Activated CD4-positive, alpha-beta memory T cell treated with anti-CD3 and anti-CD28 coated beads, Interleukin-2, amount 10 ng/mL, durations not matched to agents 7 days and 5 days (primary cell): ENCODE results near the gene TMEM80. TPM values are rescaled to one million over a fixed set of nuclear protein-coding genes. Genes with fewer than 3 reads are reported as not detected.
"Not testable (repeated sequence)": the region's sequence is repeated elsewhere in the genome, so short reads cannot be mapped to it uniquely, and the experiment has no call there.

Experiments
- CTCF ChIA-PET: fragments of 350-600 bp; sonication (Branson Sonifier 250); formaldehyde crosslinking; loops from one replicate; lab custom pipeline; 2021; ENCODE audit warnings: antibody characterized with exemption, inconsistent platforms; lab: Charles Lee
- POLR2A ChIA-PET: fragments of 350-600 bp; sonication (Branson Sonifier 250); formaldehyde crosslinking; loops from one replicate; lab custom pipeline; 2021; ENCODE audit warnings: antibody characterized with exemption; lab: Charles Lee
- DNase-seq: peaks from one replicate; pipeline ENCODE4 v3.0.0-alpha.2; 2020
- H3K27ac Mint-ChIP-seq: one replicate; pipeline ENCODE4 v1.8.0; 2021; ENCODE audit warnings: mild to moderate bottlenecking, mixed read lengths
- H3K27me3 Mint-ChIP-seq: one replicate; pipeline ENCODE4 v1.8.0; 2021; ENCODE audit warnings: mixed read lengths
- H3K36me3 Mint-ChIP-seq: one replicate; pipeline ENCODE4 v1.8.0; 2021; ENCODE audit warnings: low read depth, mixed read lengths
- H3K4me1 Mint-ChIP-seq: one replicate; pipeline ENCODE4 v1.8.0; 2021; ENCODE audit warnings: mixed read lengths
- H3K4me3 Mint-ChIP-seq: one replicate; pipeline ENCODE4 v1.8.0; 2021; ENCODE audit warnings: mild to moderate bottlenecking, mixed read lengths
- H3K9me3 Mint-ChIP-seq: one replicate; pipeline ENCODE4 v1.8.0; 2021; ENCODE audit warnings: mixed read lengths
- total RNA-seq, 2 experiments: library from RNA; stranded (reverse); gene quantifications; one replicate each; pipeline ENCODE4 v1.2.3, GENCODE V29; 2021

TMEM80 gene
- total RNA-seq: 10 to 100 TPM; 22.6 to 25.3 TPM

DNA sequence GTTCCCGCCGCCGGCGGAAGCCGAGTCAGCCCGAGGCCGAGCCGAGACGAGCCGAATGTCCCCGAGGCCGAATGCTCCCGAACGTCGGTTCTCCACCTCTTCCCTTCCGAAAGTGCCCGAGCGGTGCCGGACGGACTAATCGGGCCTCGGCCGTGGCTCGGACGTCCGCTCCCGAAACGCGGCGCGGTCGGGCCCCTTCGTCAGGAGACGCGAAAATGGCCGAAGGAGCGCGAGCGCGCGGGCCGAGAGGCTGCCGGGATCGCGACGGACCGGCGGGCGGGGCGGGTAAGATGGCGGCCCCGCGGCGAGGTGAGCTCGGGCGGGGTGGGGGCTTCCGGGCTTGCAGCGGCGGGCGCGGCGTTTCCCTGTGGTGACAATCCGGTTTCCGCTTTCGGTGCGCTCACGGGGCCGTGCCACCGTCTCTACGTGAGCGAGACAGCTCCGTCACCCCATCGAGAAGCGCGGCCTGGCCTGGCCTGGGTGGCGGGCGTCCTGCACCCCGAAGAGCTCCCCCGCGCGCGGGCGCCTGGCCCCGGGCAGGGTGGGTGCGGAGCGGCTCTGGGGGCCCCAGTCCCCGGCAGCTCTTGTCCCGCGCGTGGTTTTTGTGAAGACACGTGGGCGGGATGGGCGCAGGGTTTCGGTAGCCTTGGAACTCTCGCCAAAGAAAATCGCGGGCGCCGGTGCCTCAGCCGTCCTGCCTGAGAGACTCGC is at the start of gene TMEM80:
Gene TMEM80 (plus strand): TSS at position 279 of the 711 bp plus-strand sequence. CDS start 12 bp downstream, at position 291.
- Mint-ChIP-seq H3K4me1 (peaks cover 52% of the 10 kb centered on the region), H3K27ac (peak within 1 kb of the TSS; percentile 91), H3K27me3 (no peaks in the 10 kb centered on the region), H3K36me3 (peaks cover 26% of the 10 kb centered on the region), H3K4me3 (peak within 1 kb of the TSS; percentile 89), H3K9me3 (no peaks in the 10 kb centered on the region)
- ChIA-PET CTCF (interaction anchor here (0.6 to 4.5 kb wide), 13 partner anchors 13 to 459 kb away, joined by 3 to 34 read pairs (median 3); partner anchors contain the start of genes PHRF1, PNPLA2 and PSMD13), POLR2A (interaction anchor here (0.6 to 3.5 kb wide), 23 partner anchors 9 to 281 kb away, joined by 3 to 28 read pairs (median 4); partner anchors contain the start of genes HRAS, IRF7, PHRF1 and RNH1)
- peak; percentile 99 for DNase-seq

DNA sequence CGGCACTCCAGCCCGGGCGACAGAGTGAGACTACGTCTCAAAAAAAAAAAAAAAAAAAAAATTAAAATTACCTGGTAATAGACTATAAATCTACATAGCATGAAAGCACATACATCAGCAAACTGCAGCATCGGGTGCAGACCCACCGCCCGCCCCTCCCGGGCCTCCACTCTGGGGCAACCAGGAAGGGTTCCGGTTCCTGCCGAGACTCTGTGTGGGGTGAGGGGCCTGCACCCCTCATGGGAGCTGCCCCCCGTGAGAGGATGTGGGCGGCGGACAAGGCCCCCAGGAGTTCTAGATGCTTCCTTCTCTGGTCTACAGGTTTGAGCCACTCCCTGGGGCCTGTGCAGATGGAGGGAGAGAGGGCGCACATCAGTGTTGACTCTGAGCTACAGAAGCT is 49.4 kb upstream of the TMEM80 start:
- Mint-ChIP-seq H3K27me3 (peaks cover 2% of the 10 kb centered on the region), H3K9me3 (no peaks in the 10 kb centered on the region), H3K4me3 (no peak overlapping the region), H3K4me1 (no peaks in the 10 kb centered on the region), H3K27ac (no peak overlapping the region), H3K36me3 (peaks cover 4% of the 10 kb centered on the region)
- CTCF ChIA-PET: no interaction called here
- DNase-seq: no peak
- POLR2A ChIA-PET: interaction anchor here (1.0 to 1.1 kb wide), 2 partner anchors 31 to 49 kb away, joined by 3 read pairs; partner anchors contain the start of genes DEAF1 and IRF7

DNA sequence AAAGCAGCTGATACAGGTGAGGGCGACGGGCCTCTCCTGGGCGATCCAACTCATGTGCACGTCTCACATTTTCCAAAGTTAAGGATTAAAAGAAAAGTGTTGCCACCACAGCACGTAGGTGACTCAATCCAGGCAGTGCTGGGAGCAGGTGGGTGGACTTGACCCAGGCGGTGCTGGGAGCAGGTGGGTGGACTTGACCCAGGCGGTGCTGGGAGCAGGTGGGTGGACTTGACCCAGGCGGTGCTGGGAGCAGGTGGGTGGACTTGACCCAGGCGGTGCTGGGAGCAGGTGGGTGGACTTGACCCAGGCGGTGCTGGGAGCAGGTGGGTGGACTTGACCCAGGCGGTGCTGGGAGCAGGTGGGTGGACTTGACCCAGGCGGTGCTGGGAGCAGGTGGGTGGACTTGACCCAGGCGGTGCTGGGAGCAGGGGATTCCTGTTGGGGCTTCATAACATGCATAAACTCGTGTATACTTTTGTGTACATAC is 47.9 kb upstream of the TMEM80 start:
- H3K27me3 Mint-ChIP-seq, POLR2A ChIA-PET, DNase-seq, H3K36me3 Mint-ChIP-seq, H3K9me3 Mint-ChIP-seq, CTCF ChIA-PET, H3K27ac Mint-ChIP-seq, H3K4me3 Mint-ChIP-seq, H3K4me1 Mint-ChIP-seq: not testable (repeated sequence)

DNA sequence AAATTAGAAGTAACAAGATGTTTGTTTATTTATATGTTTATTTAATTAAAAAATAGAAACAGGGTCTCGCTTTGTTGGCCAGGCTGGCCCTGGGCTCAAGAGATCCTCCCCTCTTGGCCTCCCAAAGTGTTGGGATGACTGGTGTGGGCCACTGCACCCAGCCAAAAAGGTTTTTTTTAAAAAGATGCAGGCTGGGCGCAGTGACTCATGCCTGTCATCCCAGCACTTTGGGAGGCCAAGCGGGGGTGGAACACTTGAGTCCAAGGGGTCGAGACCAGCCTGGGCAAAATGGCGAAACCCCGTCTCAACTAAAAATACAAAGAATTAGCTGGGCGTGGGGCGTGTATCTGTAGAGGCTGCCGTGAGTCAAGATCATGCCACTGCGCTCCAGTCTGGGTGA is 45.1 kb upstream of the TMEM80 start:
- H3K4me3 Mint-ChIP-seq: no peak overlapping the region
- H3K4me1 Mint-ChIP-seq: no peaks in the 10 kb centered on the region
- DNase-seq: no peak
- H3K27me3 Mint-ChIP-seq: no peaks in the 10 kb centered on the region
- peaks cover 4% of the 10 kb centered on the region for H3K36me3 Mint-ChIP-seq
- no peaks in the 10 kb centered on the region for H3K9me3 Mint-ChIP-seq
- no peak overlapping the region for H3K27ac Mint-ChIP-seq
- POLR2A ChIA-PET: no interaction called here
- CTCF ChIA-PET: no interaction called here

DNA sequence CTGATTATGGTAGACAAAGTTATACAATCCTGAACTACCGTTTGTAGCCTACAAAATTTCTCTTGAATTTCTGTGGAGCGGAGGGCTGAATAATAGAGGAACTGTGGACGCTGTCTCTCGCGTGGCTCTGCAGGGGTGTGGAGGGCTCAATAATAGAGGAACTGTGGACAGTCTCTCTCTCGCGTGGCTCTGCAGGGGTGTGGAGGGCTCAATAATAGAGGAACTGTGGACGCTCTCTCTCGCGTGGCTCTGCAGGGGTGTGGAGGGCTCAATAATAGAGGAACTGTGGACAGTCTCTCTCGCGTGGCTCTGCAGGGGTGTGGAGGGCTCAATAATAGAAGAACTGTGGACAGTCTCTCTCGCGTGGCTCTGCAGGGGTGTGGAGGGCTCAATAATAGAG is 42.5 kb upstream of the TMEM80 start:
- H3K9me3 Mint-ChIP-seq, H3K4me3 Mint-ChIP-seq, H3K27ac Mint-ChIP-seq, POLR2A ChIA-PET, H3K27me3 Mint-ChIP-seq, H3K36me3 Mint-ChIP-seq, CTCF ChIA-PET, H3K4me1 Mint-ChIP-seq, DNase-seq: not testable (repeated sequence)

DNA sequence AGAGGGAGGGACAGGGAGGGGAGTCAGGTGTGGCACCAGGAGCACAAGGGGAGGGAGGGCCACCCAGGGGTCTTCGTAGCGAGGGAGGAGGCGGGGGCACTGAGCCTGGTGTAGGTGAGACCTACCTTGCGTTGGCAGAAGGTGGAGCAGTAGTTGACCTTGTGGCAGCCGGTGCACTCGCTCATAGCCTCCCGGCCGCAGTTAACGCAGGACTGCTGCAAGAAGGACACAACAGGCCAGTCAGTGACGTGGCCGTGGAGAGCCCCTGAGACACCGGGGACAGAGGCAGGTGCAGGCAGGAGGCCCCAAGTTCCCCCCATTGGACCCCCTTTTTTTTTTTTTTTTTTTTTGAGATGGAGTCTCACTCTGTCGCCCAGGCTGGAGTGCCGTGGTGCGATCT is 41.8 kb upstream of the TMEM80 start:
- H3K9me3 Mint-ChIP-seq: no peaks in the 10 kb centered on the region
- no peak for DNase-seq
- no peak overlapping the region for H3K4me3 Mint-ChIP-seq
- CTCF ChIA-PET: no interaction called here
- no peaks in the 10 kb centered on the region for H3K4me1 Mint-ChIP-seq
- POLR2A ChIA-PET: no interaction called here
- no peaks in the 10 kb centered on the region for H3K27me3 Mint-ChIP-seq
- H3K36me3 Mint-ChIP-seq: peaks cover 2% of the 10 kb centered on the region
- H3K27ac Mint-ChIP-seq: no peak overlapping the region

DNA sequence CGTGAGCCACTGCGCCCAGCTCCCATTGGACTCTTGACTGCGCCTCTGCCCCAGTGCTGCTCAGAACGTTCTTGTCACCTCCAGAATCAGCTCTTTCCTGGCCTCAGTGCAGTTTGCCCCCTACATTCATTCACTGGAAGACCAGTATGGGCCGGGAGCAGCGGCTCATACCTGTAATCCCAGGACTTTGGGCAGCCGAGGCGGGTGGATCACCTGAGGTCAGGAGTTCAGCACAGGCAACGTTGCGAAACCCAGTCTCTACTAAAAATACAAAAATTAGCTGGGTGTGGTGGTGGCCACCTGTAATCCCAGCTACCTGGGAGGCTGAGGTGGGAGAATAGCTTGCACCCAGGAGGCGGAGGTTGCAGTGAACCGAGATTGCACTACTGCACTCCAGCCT is 41.2 kb upstream of the TMEM80 start:
- POLR2A ChIA-PET, H3K4me1 Mint-ChIP-seq, H3K27ac Mint-ChIP-seq, H3K36me3 Mint-ChIP-seq, DNase-seq, H3K9me3 Mint-ChIP-seq, H3K27me3 Mint-ChIP-seq, H3K4me3 Mint-ChIP-seq: not testable (repeated sequence)
- CTCF ChIA-PET: interaction anchor here (1.7 kb wide), 1 partner anchor 100 kb away, joined by 6 read pairs; no protein-coding TSS in a partner anchor

DNA sequence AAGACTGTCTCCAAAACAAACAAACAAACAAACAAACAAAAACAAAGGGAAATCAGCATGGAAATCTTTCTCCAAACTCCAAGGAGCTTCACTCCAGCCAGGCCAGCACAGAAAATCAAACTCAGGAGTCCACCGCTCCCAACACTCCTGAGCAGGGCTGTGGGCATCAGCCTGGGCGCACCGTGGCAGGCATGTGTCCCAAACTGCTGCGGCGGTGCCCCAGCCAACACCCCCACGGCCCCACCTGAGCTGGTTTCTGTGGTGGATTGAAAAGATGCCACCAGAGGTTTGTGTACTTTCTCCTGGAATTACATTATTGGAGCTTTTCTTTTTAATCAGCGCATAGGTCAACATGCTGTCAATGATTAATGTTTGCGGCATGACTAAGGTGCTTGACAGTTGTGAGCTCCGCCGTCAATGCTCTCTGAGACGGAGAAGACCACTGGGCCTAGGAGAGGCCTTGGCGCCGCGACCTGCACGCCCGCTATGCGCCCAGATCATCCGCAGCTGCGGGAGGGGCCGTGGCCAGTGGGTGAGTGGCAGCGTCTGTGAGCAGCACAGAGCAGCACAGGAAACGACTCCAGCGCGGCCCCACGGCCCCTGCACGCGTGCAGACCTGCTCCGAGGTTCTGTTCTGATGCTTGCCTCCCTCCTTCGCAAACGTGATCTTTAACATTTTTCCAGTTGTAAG is 40.4 kb upstream of the TMEM80 start:
- ChIA-PET CTCF (interaction anchor here (0.8 to 1.7 kb wide), 2 partner anchors 40 to 101 kb away, joined by 4 to 6 read pairs; partner anchors contain the start of genes DEAF1 and TMEM80), POLR2A (no interaction called here)
- Mint-ChIP-seq H3K36me3 (peaks cover 5% of the 10 kb centered on the region), H3K27me3 (no peaks in the 10 kb centered on the region), H3K4me3 (no peak overlapping the region), H3K4me1 (no peaks in the 10 kb centered on the region), H3K9me3 (no peaks in the 10 kb centered on the region), H3K27ac (no peak overlapping the region)
- DNase-seq: no peak

DNA sequence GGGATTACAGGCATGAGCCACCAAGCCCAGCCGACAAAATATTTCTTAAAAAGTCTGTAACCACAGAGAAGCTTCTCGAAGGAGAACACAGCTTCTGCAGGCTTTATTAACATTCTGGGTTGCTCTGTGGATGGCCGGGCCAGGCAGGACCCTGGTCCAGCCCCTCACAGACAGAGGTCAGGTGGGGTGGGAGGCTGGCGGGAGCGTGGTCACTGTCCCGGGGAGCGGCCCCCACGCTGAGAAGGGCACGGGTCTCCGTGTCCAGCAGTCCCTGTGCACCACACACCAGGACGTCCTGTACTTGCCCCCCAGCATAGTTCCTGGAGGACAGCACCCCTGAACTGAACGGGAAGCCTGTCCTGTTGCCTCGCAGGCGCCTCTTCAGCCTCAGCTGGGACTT is 39.2 kb upstream of the TMEM80 start:
- Mint-ChIP-seq H3K36me3 (peaks cover 5% of the 10 kb centered on the region), H3K27ac (no peak overlapping the region), H3K4me3 (no peak overlapping the region), H3K4me1 (no peaks in the 10 kb centered on the region), H3K9me3 (no peaks in the 10 kb centered on the region), H3K27me3 (no peaks in the 10 kb centered on the region)
- POLR2A ChIA-PET: no interaction called here
- DNase-seq: no peak
- CTCF ChIA-PET: no interaction called here

DNA sequence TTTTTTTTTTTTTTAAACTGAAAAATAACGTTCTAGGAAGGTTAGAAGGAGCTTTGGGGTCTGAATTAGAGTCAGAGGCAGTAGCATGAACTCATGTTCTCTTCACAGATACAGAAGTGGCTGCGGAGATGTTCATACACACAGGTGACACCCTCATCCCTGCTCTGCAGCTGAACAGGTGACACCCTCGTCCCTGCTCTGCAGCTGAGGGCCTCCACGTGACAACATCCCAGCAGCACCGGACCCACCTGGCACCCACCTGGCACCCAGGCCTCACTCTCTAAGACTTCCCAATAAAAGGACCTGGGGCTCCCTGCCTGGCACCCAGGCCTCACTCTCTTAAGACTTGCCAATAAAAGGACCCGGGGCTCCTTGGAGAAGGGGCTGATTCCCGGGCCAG is 38.8 kb upstream of the TMEM80 start:
- DNase-seq: no peak
- H3K36me3 Mint-ChIP-seq: peaks cover 5% of the 10 kb centered on the region
- POLR2A ChIA-PET: no interaction called here
- H3K4me1 Mint-ChIP-seq: no peaks in the 10 kb centered on the region
- no peak overlapping the region for H3K27ac Mint-ChIP-seq
- no peaks in the 10 kb centered on the region for H3K9me3 Mint-ChIP-seq
- H3K4me3 Mint-ChIP-seq: no peak overlapping the region
- H3K27me3 Mint-ChIP-seq: no peaks in the 10 kb centered on the region
- CTCF ChIA-PET: no interaction called here

DNA sequence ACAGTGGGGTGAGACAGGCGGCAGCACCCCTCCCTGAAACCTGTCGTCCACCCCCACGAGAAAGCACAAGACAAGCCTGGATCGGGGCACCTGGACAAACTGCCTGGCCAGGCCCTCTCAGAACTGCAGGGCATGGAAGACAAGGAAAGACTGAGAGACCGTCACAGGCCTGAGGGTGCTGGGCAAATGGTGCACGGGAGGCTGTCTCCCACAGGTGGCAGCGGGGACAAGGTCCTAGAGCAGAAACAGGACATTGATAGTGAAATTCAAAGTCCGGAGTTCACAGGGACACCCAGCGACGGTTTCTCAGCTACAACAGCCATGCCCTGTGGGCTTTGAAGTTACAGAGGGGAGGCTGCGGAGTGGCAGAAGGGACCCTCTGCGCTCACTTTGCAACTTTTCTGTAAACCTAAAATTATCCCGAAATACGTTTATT is 37.9 kb upstream of the TMEM80 start:
- Mint-ChIP-seq H3K4me1 (no peaks in the 10 kb centered on the region), H3K36me3 (peaks cover 7% of the 10 kb centered on the region), H3K9me3 (no peaks in the 10 kb centered on the region), H3K27me3 (no peaks in the 10 kb centered on the region), H3K27ac (no peak overlapping the region), H3K4me3 (no peak overlapping the region)
- CTCF ChIA-PET: no interaction called here
- POLR2A ChIA-PET: no interaction called here
- no peak for DNase-seq

DNA sequence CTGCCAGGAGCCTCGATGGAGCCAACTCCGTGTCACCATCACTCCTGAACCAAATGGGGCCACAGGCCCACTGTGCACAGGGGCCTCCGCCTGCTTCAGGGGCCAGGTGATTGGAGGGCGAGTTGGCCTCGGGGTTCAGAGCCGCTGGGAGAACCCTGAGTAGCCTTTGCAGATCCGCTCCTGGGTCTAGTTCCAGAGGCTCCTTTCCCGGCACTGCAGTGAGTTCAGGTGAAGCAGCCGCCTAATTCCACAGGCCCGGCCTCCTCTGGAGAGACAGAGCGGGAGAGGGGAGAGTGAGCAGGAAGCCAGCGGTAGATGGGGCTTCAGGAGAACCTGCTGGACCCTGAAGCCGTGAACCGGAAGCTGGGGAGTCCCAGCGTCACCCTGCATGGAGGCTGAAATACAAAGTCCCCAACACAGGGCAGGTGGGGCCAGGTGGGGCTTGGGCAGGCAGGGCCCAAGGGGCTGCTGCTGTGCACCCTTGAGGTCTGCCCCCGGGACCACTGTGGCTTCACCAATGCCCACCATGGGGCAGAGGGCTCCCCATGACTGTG is 36.0 kb upstream of the TMEM80 start:
- DNase-seq: no peak
- POLR2A ChIA-PET: no interaction called here
- H3K9me3 Mint-ChIP-seq: no peaks in the 10 kb centered on the region
- peaks cover 10% of the 10 kb centered on the region for H3K36me3 Mint-ChIP-seq
- H3K4me1 Mint-ChIP-seq: no peaks in the 10 kb centered on the region
- no peak overlapping the region for H3K4me3 Mint-ChIP-seq
- no peaks in the 10 kb centered on the region for H3K27me3 Mint-ChIP-seq
- no peak overlapping the region for H3K27ac Mint-ChIP-seq
- CTCF ChIA-PET: no interaction called here

DNA sequence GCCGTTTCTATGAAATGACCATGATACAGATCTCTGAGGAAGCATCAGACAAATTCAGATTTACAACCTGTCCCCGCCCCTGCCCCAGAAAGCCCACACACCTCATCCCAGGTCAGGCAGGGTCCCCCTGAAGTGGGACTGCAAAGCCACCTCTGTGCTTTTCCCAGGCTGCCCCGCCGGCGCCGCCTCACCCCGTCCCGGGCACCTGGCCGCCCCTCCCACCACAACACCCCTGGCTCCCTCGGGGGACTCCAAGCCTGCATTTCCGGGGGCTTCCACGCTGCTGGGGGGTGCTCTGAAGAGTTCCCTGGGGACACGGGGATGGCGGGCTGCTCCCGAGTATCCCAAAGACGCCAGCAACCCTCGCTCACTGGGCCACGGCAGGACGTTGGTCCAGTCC is 35.3 kb upstream of the TMEM80 start:
- CTCF ChIA-PET: interaction anchor here (0.6 to 2.9 kb wide), 2 partner anchors 64 to 212 kb away, joined by 4 to 12 read pairs; no protein-coding TSS in a partner anchor
- H3K27me3 Mint-ChIP-seq: no peaks in the 10 kb centered on the region
- POLR2A ChIA-PET: no interaction called here
- no peaks in the 10 kb centered on the region for H3K4me1 Mint-ChIP-seq
- no peak for DNase-seq
- peaks cover 10% of the 10 kb centered on the region for H3K36me3 Mint-ChIP-seq
- no peaks in the 10 kb centered on the region for H3K9me3 Mint-ChIP-seq
- no peak overlapping the region for H3K27ac Mint-ChIP-seq
- no peak overlapping the region for H3K4me3 Mint-ChIP-seq
